NOMO-1 treated with DMSO at 0.1 percent for 48 hours (cell line): ENCODE data around the gene HHIPL2.
"Not testable (repeated sequence)": the region's sequence is repeated elsewhere in the genome, so short reads cannot be mapped to it uniquely, and the experiment has no call there.

Source experiments
- DNase-seq: peaks from one replicate; lab custom pipeline; 2025; ENCODE audit not compliant: unreplicated experiment; lab: John Stamatoyannopoulos, UW

Gene HHIPL2

DNA sequence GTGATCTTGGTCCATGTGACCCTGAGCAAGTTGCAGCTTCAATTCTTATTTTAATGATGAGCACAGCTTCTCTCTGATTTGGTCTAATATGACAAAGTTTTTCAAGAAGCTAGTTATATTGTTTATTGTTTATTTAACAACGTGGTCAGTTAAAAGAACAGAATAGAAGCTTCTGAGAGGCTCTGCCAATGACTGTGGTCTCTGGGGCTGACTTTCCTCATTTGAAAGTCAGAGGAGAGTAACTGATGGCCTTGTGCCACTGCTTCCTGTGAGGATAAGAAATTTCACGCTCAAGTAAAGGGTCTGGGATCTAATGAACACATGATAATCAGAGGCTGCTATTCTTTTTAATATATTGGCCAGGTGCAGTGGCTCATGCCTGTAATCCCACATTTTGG lies 7.3 kb downstream of the HHIPL2 start:
- DNase-seq, result no peak

DNA sequence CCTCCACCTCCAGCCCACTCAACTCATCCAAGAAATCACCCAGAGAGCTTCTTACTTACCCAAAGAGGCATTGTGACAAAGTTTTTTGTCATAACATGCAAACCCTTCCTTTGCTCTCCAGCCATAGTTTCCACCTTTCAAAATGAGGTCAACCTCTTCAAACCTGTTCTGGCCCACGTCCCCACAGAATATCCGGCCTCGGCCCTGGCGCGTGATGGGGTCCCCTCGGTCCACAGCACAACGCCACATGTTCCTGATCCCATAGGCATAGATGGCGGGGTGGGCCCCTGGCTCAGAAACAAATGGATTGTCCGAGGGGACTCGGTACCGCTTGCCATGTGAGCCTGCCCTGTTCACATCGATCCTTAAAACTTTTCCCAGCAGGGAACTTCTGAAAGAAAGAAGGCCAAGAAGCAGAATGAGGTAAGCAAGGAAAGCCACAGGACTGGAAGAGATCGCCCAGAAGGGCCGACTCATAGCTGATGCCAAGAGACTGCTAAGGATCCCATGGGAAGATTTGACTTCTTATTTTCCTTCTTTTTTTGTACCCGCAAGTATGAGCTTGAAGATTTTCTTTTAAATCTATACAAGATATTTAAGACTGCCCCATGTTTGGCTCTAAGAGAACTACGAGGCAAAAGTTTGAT lies 7.8 kb downstream of the HHIPL2 start:
- DNase-seq, result no peak

- DNase-seq, result no peak
Observed at GRCh38 chr1:222535455-222535854, 12.4 kb downstream of the HHIPL2 start.

GRCh38 chr1:222530852-222531251 lies 17.1 kb downstream of the HHIPL2 start:
- DNase-seq, result no peak

- DNase-seq, result no peak
Observed at GRCh38 chr1:222529916-222530315, 18.0 kb downstream of the HHIPL2 start.

DNA sequence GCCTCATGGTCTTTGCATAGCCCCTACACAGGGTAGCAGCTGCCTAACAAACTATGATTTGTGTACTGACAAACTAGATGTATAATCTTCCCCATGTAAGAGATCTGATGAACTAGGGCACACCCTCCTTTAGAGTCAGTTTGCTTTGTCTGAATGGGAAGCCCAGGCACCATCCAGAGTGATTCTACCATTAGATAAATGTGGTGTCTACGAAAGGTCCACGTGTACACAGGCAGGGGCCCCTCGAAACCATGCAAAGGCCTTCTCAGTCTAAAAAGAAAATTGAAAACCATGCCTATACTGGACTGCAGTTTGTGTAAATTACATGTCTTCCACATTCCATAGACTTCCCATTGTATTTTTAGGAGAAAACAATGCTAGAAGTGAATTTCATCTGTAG lies 18.7 kb downstream of the HHIPL2 start:
- no peak for DNase-seq

DNA sequence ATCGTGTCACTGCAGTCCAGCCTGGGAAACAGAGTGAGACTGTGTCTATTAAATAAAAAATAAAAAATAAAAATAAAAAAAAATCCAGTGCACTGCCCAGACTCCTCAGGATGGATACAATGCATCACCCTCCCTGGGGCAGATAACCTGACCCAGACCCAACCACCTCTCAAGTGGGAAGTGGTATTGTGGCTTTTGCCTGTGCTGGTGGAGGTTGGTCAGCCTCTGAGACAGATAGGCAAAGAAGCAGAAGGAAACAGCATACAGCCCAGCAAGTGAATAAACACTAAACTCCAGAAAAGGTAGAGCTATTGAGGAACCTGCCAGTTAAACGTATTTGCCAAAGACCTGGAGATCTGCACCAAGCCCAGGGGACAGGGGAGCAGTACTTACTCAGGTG lies 22.0 kb downstream of the HHIPL2 start:
- DNase-seq, result peak; percentile 1

DNA sequence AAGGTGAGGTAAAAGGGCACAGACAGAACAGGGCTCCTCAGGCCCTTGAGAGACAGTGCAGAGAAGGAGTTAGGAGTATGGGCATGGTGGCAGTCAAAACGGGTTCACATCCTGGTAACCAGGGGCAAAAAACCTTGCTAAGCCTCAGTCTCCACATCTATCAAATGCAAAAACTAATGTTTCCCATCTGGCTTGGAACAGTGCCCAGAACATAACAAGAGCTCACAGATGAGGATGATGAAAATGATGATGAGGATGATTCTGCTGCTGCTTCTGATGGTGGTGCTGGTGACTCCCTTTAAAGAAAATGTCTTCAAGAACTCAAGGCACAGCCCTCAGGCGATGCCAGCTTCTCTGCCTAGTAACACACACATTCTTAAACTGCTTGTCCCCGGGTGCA lies 24.1 kb downstream of the HHIPL2 start:
- DNase-seq, result no peak

GRCh38 chr1:222522105-222522915 lies 25.6 kb downstream of the HHIPL2 start:
- DNase-seq, result peak; percentile 48

DNA sequence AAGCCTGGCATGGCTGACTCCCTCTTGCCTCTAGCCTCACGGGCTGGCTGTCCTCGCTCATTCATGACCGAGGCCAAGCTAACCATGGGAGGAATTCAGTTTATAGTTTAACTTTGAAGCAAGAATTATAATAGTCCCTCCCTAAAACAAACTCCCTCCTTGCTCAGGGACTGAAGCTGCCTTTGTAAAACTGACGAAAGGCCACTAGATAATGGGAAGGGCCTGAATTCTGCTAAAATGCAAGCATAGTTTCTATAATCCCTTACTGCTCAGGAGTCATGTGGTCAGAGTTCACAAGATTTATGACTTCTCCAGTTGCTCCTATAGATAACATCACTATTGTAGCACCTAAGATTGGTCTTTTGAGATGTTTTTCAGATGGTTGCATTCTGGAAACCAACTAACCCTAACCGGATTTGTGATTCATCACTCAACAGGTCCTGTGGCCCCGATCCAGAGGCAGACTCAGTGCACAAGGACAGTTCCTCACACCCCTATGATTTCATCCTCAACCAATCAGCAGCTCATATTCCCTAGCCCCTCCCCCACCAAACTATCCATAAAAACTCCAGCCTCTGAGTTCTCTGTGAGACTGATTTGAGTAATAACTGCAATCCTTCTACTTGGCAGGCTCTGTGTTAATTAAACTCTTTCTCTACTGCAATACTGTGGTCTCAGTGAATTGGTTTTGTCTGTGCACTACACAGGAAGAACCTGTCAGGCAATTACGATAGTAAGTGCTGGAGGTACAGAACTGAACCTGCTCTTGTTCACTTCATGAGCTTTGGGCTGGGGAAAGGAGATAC lies 26.4 kb downstream of the HHIPL2 start:
- DNase-seq, result peak; percentile 40

GRCh38 chr1:222489496-222489895 lies 58.4 kb downstream of the HHIPL2 start:
- not testable (repeated sequence) for DNase-seq

- DNase-seq, result not testable (repeated sequence)
Observed at GRCh38 chr1:222487774-222488173, 60.1 kb downstream of the HHIPL2 start.

GRCh38 chr1:222484005-222484404 lies 63.9 kb downstream of the HHIPL2 start:
- DNase-seq, result not testable (repeated sequence)

GRCh38 chr1:222479567-222479966 lies 68.3 kb downstream of the HHIPL2 start:
- DNase-seq, result not testable (repeated sequence)

GRCh38 chr1:222476436-222476835 lies 71.5 kb downstream of the HHIPL2 start:
- DNase-seq, result not testable (repeated sequence)

- DNase-seq, result not testable (repeated sequence)
Observed at GRCh38 chr1:222473717-222474116, 74.2 kb downstream of the HHIPL2 start.

GRCh38 chr1:222472776-222473540 lies 74.9 kb downstream of the HHIPL2 start:
- DNase-seq, result not testable (repeated sequence)
